ENCODE data around the gene MAP2K2.

MAP2K2 gene

DNA sequence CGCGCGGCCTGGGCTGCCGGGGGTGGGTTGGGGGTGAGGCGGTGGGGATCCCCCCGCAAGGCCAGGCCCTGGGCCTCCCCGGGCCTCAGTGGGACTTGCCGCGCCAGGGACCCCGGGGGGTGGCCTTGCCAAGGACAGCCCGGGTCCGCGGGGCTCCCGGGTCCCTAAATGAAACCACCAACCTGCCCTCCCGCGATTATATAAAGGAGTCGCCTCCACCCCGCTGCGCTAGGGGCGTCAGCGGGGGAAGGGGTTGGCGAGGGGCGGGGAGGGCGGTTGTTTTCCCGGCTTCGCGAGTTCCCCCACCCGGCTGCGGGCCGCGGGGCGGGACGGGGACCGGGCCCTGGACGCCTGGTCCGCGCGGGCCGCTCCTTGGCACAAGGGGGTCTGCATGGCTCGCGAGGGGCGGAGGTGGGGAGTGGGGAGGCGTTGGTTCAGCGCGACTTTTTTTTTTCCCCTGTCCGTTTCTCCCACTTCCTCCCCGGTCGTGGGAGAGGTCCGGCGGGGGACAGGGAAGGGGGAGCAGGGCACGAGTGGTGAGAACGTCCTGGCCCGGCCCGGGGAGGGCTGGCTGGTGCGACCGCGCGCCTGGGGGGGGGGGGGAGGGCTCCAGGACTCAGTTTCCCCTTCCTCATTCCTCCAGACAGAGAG is 56.4 kb downstream of the MAP2K2 start:
- TF ChIP-seq ZBTB7A (IDR thresholded peaks at IDR 0.05; ENCODE audit: low read depth) (peak; percentile 80), MAX (IDR thresholded peaks at IDR 0.05) (no peak)

GRCh38 chr19:4066682-4067395 is 57.1 kb downstream of the MAP2K2 start, which contains the start of gene ZBTB7A:
Gene ZBTB7A, minus strand, starts transcription at chr19:4066899. Its CDS starts 11,667 bp downstream, at chr19:4055232.
- TF ChIP-seq ZBTB7A (IDR thresholded peaks at IDR 0.05; ENCODE audit: low read depth) = peak; percentile 34; the same call in 1 of the 2 replicates
- TF ChIP-seq TCF12 (IDR thresholded peaks at IDR 0.05; ENCODE audit: low read depth) = no peak; the same call in 1 of the 2 replicates
- TF ChIP-seq MAX (IDR thresholded peaks at IDR 0.05) = peak; percentile 25; the same call in 1 of the 2 replicates
- 0 out of 2 replicates have a peak, but pooled peaks have one; percentile 36 for TF ChIP-seq EGR1 (IDR thresholded peaks at IDR 0.05)
- TF ChIP-seq TAF1 (IDR thresholded peaks at IDR 0.05; ENCODE audit: low read depth) = peak; percentile 40; the same call in 1 of the 2 replicates
- TF ChIP-seq CREB1 (IDR thresholded peaks at IDR 0.05; ENCODE audit: low read depth) = no peak

DNA sequence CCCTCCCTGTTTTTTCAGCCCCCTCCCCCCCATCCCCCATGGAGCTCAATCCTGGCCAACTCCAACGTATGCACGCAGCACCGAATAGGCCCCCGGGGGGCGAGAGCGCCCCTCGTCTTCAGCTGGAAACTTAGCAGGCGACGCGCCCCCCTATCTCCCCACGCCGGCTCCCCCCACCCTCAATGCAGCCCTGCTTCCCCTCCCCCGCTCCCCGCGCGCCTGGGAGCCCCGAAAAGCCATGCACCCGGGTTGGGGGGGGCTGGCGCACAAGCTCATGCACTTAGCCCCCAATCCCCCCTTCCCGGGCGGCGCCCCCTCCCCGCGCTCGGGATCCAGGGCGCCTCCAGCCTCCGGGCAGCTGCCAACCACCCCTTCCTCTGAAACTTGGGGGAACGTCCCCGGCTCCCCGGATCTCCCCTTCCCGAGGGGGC is 57.7 kb downstream of the MAP2K2 start:
- TF ChIP-seq ZBTB7A (IDR thresholded peaks at IDR 0.05; ENCODE audit: low read depth) = peak; percentile 78
- no peak for TF ChIP-seq CREB1 (IDR thresholded peaks at IDR 0.05; ENCODE audit: low read depth)
- 0 out of 2 replicates have a peak, but pooled peaks have one; percentile 2 for TF ChIP-seq TAF1 (IDR thresholded peaks at IDR 0.05; ENCODE audit: low read depth)

- TF ChIP-seq RAD21 (IDR thresholded peaks at IDR 0.05; ENCODE audit: low read depth) (no peak), USF1 (IDR thresholded peaks at IDR 0.05) (0 out of 2 replicates have a peak, but pooled peaks have one; percentile 10), EP300 (IDR thresholded peaks at IDR 0.05; ENCODE audit: borderline replicate concordance) (no peak), NFIC (IDR thresholded peaks at IDR 0.05) (no peak), MAX (IDR thresholded peaks at IDR 0.05) (peak; percentile 13), FOXM1 (IDR thresholded peaks at IDR 0.05; ENCODE audit: borderline replicate concordance, low read depth) (no peak), TAF1 (IDR thresholded peaks at IDR 0.05; ENCODE audit: low read depth) (peak; percentile 10; the same call in 1 of the 2 replicates), CEBPB (IDR thresholded peaks at IDR 0.05) (no peak), YY1 (IDR thresholded peaks at IDR 0.05; ENCODE audit: low read depth) (no peak), ZBTB7A (IDR thresholded peaks at IDR 0.05; ENCODE audit: low read depth) (no peak)
Observed at GRCh38 chr19:4065430-4066175, 58.3 kb downstream of the MAP2K2 start.

DNA sequence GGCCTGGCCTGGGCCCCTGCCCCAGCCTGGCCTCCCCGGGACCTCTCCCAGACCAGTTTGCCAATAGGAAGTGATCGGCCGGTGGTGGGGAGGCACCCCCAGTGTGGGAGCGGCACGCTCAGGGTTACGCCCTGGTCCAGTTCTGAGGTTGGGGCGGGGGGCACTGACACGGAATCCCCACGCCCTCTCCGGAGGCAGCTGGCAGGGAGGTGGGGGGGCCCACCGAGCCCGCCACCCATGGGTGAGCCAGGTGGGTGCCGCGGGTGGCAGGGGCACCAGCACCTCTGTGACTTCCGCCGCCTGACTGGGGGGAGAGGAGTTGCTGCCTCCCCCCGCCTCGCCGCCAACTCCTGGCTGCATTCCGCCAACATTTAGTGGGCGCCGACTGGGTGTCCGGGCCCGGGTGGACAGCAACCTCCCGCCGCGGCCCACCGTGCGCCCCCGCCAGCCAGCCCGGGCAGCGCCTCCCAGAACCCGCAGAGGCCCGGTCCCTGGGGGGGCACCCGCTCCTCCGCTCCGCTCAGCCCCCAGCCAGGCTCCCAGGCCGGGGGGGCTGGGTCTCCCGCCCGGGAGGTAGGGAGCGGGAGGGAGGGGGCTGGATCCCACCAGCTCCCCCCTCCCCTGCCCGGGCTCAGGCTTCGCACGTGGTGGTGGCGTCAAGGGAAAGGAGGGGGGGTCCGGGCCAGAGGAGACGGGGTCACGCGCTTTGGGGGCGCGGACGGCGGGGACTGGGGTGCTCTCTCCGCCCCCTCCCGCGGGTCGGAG is 59.2 kb downstream of the MAP2K2 start:
- TF ChIP-seq TAF1 (IDR thresholded peaks at IDR 0.05; ENCODE audit: low read depth) (0 out of 2 replicates have a peak, but pooled peaks have one; percentile 12), ZBTB7A (IDR thresholded peaks at IDR 0.05; ENCODE audit: low read depth) (peak; percentile 54; the same call in 1 of the 2 replicates), EGR1 (IDR thresholded peaks at IDR 0.05) (no peak), MAX (IDR thresholded peaks at IDR 0.05) (peak; percentile 86)

- TF ChIP-seq REST (IDR thresholded peaks at IDR 0.05; ENCODE audit: low read depth) = no peak
- TF ChIP-seq TEAD4 (IDR thresholded peaks at IDR 0.05) = no peak
- no peak for TF ChIP-seq FOXM1 (IDR thresholded peaks at IDR 0.05; ENCODE audit: borderline replicate concordance, low read depth)
- TF ChIP-seq EGR1 (IDR thresholded peaks at IDR 0.05) = 0 out of 2 replicates have a peak, but pooled peaks have one; percentile 18
- TF ChIP-seq TAF1 (IDR thresholded peaks at IDR 0.05; ENCODE audit: low read depth) = no peak
Observed at GRCh38 chr19:4064149-4064495, 59.8 kb downstream of the MAP2K2 start.

All from Ishikawa (cell line).